SU-DHL-6 (cell line): Measurements from ENCODE around the gene MBD3L5.

Source experiments
- H2AFZ ChIP-seq: fragments of 200-600 bp; sonication (generic); 2 replicates; pipeline ENCODE4 v1.6.1; 2014; ENCODE audit warnings: low read depth, mild to moderate bottlenecking, moderate library complexity, mixed read lengths, antibody characterized with exemption, low read length; ENCODE audit not compliant: severe bottlenecking
- H3F3A ChIP-seq: fragments of 200-600 bp; shearing (Covaris generic); 2 replicates; pipeline ENCODE4 v1.6.0; 2016; ENCODE audit warnings: antibody characterized with exemption, mild to moderate bottlenecking; ENCODE audit not compliant: insufficient read depth
- H3K27ac ChIP-seq: fragments of 200-600 bp; sonication (generic); 2 replicates; pipeline ENCODE4 v1.5.1; 2016; ENCODE audit warnings: low read depth, mild to moderate bottlenecking, low read length, moderate library complexity, mixed read lengths
- H3K27me3 ChIP-seq: fragments of 200-600 bp; sonication (generic), shearing (Covaris generic); 2 replicates; pipeline ENCODE4 v1.6.0; 2014; ENCODE audit warnings: mild to moderate bottlenecking, low read length
- H3K36me3 ChIP-seq: fragments of 200-600 bp; sonication (generic); 2 replicates; pipeline ENCODE4 v1.6.1; 2014; ENCODE audit warnings: mild to moderate bottlenecking, low read length, mixed read lengths
- H3K4me2 ChIP-seq: fragments of 300-600, 200-600 bp; shearing (Covaris generic), sonication (generic); 2 replicates; pipeline ENCODE4 v1.6.0; 2014; ENCODE audit warnings: low read length, low read depth, mild to moderate bottlenecking; ENCODE audit not compliant: poor library complexity, severe bottlenecking
- H3K4me3 ChIP-seq: fragments of 200-600 bp; sonication (generic); 2 replicates; pipeline ENCODE4 v1.5.1; 2014; ENCODE audit warnings: antibody characterized with exemption, low read length, mild to moderate bottlenecking, mixed read lengths; ENCODE audit not compliant: insufficient read depth, poor library complexity, severe bottlenecking
- H3K79me2 ChIP-seq: fragments of 200-600 bp; sonication (generic); 2 replicates; pipeline ENCODE4 v1.6.1; 2014; ENCODE audit warnings: mild to moderate bottlenecking, low read length, moderate library complexity; ENCODE audit not compliant: insufficient read depth
- H3K9ac ChIP-seq: fragments of 200-600 bp; sonication (generic); 2 replicates; pipeline ENCODE4 v1.7.0; 2014; ENCODE audit warnings: mild to moderate bottlenecking, low read length
- H3K9me2 ChIP-seq: fragments of 200-600 bp; sonication (generic); replicated peaks from 2 replicates; pipeline ENCODE4 v1.6.1; 2014; ENCODE audit warnings: low read length; ENCODE audit not compliant: insufficient read depth
- H3K9me3 ChIP-seq: fragments of 200-600 bp; sonication (generic); 2 replicates; pipeline ENCODE4 v1.6.1; 2014; ENCODE audit warnings: low read length, mixed read lengths; ENCODE audit not compliant: insufficient read depth
- H4K20me1 ChIP-seq: fragments of 200-600 bp; sonication (generic); 2 replicates; pipeline ENCODE4 v1.6.1; 2014; ENCODE audit warnings: low read depth, mild to moderate bottlenecking, antibody characterized with exemption, low read length, moderate library complexity, mixed read lengths
- EZH2phosphoT487 ChIP-seq: fragments of 200-600 bp; sonication (generic), shearing (Covaris generic); conservative IDR thresholded peaks from 2 replicates; pipeline ENCODE4 v1.6.1; 2018; ENCODE audit warnings: mild to moderate bottlenecking, antibody characterized with exemption, low read length, moderate library complexity, mixed read lengths
- TF ChIP-seq, protein P1 (sequence below): fragments of 200-600 bp; sonication (generic); IDR thresholded peaks from one replicate; pipeline ENCODE4 v1.5.1; 2017; ENCODE audit warnings: antibody characterized with exemption, mild to moderate bottlenecking, low read length, moderate library complexity; ENCODE audit not compliant: insufficient read depth, poor library complexity, severe bottlenecking

The MBD3L5 gene

DNA sequence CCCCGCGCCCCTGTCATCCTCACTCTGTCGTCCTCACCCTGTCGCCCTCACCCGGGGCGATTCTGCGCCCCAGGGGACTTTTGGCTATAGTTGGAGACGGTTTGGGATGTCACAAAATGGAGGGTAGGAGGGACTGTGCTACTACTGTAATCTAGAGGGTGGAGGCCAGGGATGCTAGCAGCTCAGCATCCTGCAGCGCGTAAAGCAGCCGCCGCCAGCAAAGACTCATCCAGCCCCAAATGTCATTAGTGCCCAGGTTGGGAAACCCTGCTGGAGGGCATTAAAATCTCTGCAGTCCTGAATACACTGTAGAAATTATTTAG, 39.5 kb downstream of the MBD3L5 start:
- H3K4me3 ChIP-seq = peak overlapping the region; percentile 84
- H3K36me3 ChIP-seq = peaks cover 16% of the 10 kb centered on the region
- H3K27me3 ChIP-seq = no peaks in the 10 kb centered on the region
- H3K9ac ChIP-seq = peak overlapping the region; percentile 87
- peak overlapping the region; percentile 93 for H2AFZ ChIP-seq
- H3K9me2 ChIP-seq = no peaks in the 10 kb centered on the region
- TF ChIP-seq, protein P1, sequence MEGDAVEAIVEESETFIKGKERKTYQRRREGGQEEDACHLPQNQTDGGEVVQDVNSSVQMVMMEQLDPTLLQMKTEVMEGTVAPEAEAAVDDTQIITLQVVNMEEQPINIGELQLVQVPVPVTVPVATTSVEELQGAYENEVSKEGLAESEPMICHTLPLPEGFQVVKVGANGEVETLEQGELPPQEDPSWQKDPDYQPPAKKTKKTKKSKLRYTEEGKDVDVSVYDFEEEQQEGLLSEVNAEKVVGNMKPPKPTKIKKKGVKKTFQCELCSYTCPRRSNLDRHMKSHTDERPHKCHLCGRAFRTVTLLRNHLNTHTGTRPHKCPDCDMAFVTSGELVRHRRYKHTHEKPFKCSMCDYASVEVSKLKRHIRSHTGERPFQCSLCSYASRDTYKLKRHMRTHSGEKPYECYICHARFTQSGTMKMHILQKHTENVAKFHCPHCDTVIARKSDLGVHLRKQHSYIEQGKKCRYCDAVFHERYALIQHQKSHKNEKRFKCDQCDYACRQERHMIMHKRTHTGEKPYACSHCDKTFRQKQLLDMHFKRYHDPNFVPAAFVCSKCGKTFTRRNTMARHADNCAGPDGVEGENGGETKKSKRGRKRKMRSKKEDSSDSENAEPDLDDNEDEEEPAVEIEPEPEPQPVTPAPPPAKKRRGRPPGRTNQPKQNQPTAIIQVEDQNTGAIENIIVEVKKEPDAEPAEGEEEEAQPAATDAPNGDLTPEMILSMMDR = no peak
- no peak for TF ChIP-seq EZH2phosphoT487
- peaks cover 6% of the 10 kb centered on the region; the same call in 1 of the 2 replicates for H3F3A ChIP-seq
- no peaks in the 10 kb centered on the region for H3K9me3 ChIP-seq
- H3K4me2 ChIP-seq = peak overlapping the region; percentile 84
- peaks cover 20% of the 10 kb centered on the region for H3K79me2 ChIP-seq
- H4K20me1 ChIP-seq = no peaks in the 10 kb centered on the region
- H3K27ac ChIP-seq = peak overlapping the region; percentile 84

DNA sequence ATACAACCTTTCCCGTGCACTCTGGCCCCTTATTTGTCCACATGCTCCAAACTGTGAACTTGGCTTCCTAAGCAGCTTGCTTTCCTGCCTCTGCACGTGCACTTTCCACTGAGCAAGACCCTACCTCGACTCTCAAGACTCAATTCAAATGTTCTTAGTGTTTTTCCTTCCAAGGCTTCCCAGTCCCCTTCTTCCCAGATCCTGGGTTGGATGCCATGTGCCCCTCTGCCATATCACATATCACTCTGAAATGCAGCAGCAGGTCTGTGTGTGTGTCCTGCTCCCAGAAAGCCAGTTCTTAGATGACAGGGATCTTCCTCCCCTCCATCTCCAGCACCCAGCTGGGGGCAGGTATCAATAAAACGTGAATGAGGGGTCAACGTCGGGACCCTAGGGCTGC, 42.2 kb downstream of the MBD3L5 start:
- Histone ChIP-seq H3K9me2 (no peaks in the 10 kb centered on the region), H3K36me3 (peaks cover 38% of the 10 kb centered on the region), H3K27me3 (no peaks in the 10 kb centered on the region), H3K27ac (no peak overlapping the region), H3K4me2 (no peak overlapping the region), H3K79me2 (peaks cover 20% of the 10 kb centered on the region), H2AFZ (no peak overlapping the region), H4K20me1 (no peaks in the 10 kb centered on the region), H3K9me3 (peaks cover 5% of the 10 kb centered on the region; the same call in 1 of the 2 replicates), H3F3A (peaks cover 6% of the 10 kb centered on the region; the same call in 1 of the 2 replicates), H3K9ac (no peak overlapping the region), H3K4me3 (no peak overlapping the region)
- no peak for TF ChIP-seq EZH2phosphoT487
- TF ChIP-seq, protein P1 = no peak

DNA sequence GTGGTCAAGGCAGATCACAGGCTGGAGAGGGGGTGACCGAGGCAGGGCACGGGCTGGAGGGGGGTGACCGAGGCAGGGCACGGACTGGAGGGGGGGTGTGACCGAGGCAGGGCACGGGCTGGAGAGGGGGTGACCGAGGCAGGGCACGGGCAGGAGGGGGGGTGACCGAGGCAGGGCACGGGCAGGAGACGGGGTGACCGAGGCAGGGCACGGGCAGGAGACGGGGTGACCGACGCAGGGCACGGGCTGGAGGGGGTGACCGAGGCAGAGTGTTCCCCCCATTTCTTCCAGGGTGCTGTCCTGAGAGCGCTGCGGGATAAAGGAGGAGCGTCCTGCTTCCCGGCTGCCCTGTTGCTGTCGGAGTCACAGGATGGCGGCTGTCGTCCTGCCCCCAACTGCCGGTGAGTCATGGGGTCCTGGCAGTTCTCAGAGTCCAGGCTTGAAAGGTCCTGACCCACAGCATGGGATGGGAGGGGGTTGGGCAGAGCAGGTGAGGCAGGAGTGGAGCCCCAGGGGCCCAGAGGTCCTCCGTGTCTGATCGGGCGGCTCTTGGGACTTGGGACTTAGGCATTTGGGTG, 44.4 kb downstream of the MBD3L5 start:
- Histone ChIP-seq H3K79me2 (peaks cover 17% of the 10 kb centered on the region), H3K4me3 (no peak overlapping the region), H3F3A (no peaks in the 10 kb centered on the region), H3K27ac (no peak overlapping the region), H2AFZ (no peak overlapping the region), H3K27me3 (no peaks in the 10 kb centered on the region), H3K36me3 (peaks cover 58% of the 10 kb centered on the region), H3K4me2 (no peak overlapping the region), H3K9me2 (no peaks in the 10 kb centered on the region), H4K20me1 (no peaks in the 10 kb centered on the region), H3K9ac (no peak overlapping the region), H3K9me3 (peaks cover 21% of the 10 kb centered on the region; the same call in 1 of the 2 replicates)
- TF ChIP-seq, protein P1 = no peak
- no peak for TF ChIP-seq EZH2phosphoT487
